Activated B cell treated with CpG ODN at 0.5 μM for 24 hours (primary cell): ENCODE results near the gene NEURL1B. TPM values are rescaled to one million over a fixed set of nuclear protein-coding genes. Genes with fewer than 3 reads are reported as not detected.

Source experiments
- ATAC-seq: fragments of 200-7000 bp; cut with Tn5 transposase; one replicate; pipeline ENCODE4 v1.10.0; 2021; ENCODE audit warnings: low read depth, mild to moderate bottlenecking, moderate library complexity
- CTCF ChIA-PET: fragments of 350-600 bp; sonication (Branson Sonifier 250); formaldehyde crosslinking; loops from one replicate; lab custom pipeline; 2021; ENCODE audit warnings: antibody characterized with exemption; lab: Charles Lee
- POLR2A ChIA-PET: fragments of 350-600 bp; sonication (Branson Sonifier 250); formaldehyde crosslinking; loops from one replicate; lab custom pipeline; 2021; ENCODE audit warnings: antibody characterized with exemption; lab: Charles Lee
- DNase-seq: peaks from one replicate; pipeline ENCODE4 v3.0.0; 2022
- H3K27ac Mint-ChIP-seq: one replicate; pipeline ENCODE4 v1.8.0; 2020; ENCODE audit warnings: mixed read lengths
- H3K27me3 Mint-ChIP-seq: one replicate; pipeline ENCODE4 v1.8.0; 2021; ENCODE audit warnings: mixed read lengths
- H3K36me3 Mint-ChIP-seq: one replicate; pipeline ENCODE4 v1.8.0; 2021; ENCODE audit warnings: low read depth, mixed read lengths
- H3K4me1 Mint-ChIP-seq: one replicate; pipeline ENCODE4 v1.8.0; 2021; ENCODE audit warnings: mixed read lengths
- H3K4me3 Mint-ChIP-seq: one replicate; pipeline ENCODE4 v1.8.0; 2020; ENCODE audit warnings: mild to moderate bottlenecking, mixed read lengths
- H3K9me3 Mint-ChIP-seq: one replicate; pipeline ENCODE4 v1.8.0; 2020; ENCODE audit warnings: mixed read lengths
- CTCF ChIP-seq: fragments of 200-600 bp; IDR thresholded peaks from one replicate; pipeline ENCODE4 v1.8.0; 2022; ENCODE audit warnings: antibody characterized with exemption, mild to moderate bottlenecking
- intact Hi-C: fragments of 100-400 bp; cut with micrococcal nuclease; formaldehyde crosslinking; loops from one replicate; pipeline ENCODE4 v1.15.1; 2024
- total RNA-seq: library from RNA; stranded (reverse); gene quantifications from 2 replicates; pipeline ENCODE4 v1.2.3, GENCODE V29; 2022

NEURL1B gene
- total RNA-seq, 1 donor from 2014 or later, result 0.09 TPM

- no peaks in the 10 kb centered on the region for H3K4me1 Mint-ChIP-seq
- intact Hi-C loops, result no loop called here
- H3K27me3 Mint-ChIP-seq, result peaks cover 11% of the 10 kb centered on the region
- no peaks in the 10 kb centered on the region for H3K36me3 Mint-ChIP-seq
- no peak for TF ChIP-seq CTCF
- no peaks in the 10 kb centered on the region for H3K9me3 Mint-ChIP-seq
- DNase-seq (no peak), ATAC-seq (no peak)
- H3K4me3 Mint-ChIP-seq, result no peak overlapping the region
- CTCF ChIA-PET, result no interaction called here
- POLR2A ChIA-PET, result no interaction called here
- H3K27ac Mint-ChIP-seq, result no peak overlapping the region
Measured at GRCh38 chr5:172634106-172634899, 6.8 kb upstream of the NEURL1B start.

- no peaks in the 10 kb centered on the region for H3K9me3 Mint-ChIP-seq
- DNase-seq, result no peak
- POLR2A ChIA-PET, result no interaction called here
Measured at GRCh38 chr5:172635038-172635437, 6.0 kb upstream of the NEURL1B start.

GRCh38 chr5:172636279-172637050, 4.6 kb upstream of the NEURL1B start:
- no peak for ATAC-seq
- Mint-ChIP-seq H3K27me3 (peaks cover 17% of the 10 kb centered on the region), H3K4me1 (peaks cover 5% of the 10 kb centered on the region), H3K36me3 (no peaks in the 10 kb centered on the region), H3K27ac (no peak overlapping the region), H3K9me3 (no peaks in the 10 kb centered on the region), H3K4me3 (no peak overlapping the region)
- ChIA-PET CTCF (no interaction called here), POLR2A (no interaction called here)
- DNase-seq, result no peak
- no peak for TF ChIP-seq CTCF
- intact Hi-C loops, result no loop called here

More at GRCh38 chr5:172635038-172635437, 6.0 kb upstream of the NEURL1B start:
- Mint-ChIP-seq H3K27ac (no peak overlapping the region), H3K4me1 (no peaks in the 10 kb centered on the region), H3K27me3 (peaks cover 14% of the 10 kb centered on the region), H3K36me3 (no peaks in the 10 kb centered on the region), H3K4me3 (no peak overlapping the region)
- TF ChIP-seq CTCF, result no peak
- CTCF ChIA-PET, result no interaction called here
- intact Hi-C loops, result no loop called here
- ATAC-seq, result no peak

DNA sequence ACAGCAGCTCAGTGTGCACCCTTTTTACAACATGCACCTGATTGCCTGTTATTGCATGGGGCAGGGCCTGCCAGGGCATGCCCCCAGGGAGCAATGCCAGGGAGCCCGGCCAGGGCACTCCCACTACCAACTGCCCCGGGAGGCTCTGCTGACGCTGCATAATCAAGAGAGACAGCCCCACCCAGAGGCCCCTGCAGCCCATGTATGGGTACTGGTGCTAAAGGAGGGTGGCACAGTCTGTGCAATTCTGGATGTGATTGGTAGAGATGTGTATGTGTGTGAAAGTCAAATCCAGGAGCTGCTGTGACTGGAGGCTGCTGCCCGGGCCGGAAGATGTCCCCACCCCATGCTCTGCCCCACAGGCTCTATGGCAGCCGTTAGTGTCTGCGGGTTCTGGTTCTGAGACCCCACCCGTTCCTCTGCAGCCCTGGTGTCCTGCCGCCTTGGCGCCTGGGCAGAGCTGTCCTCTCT, 3.9 kb upstream of the NEURL1B start:
- ATAC-seq (no peak), DNase-seq (no peak)
- no peaks in the 10 kb centered on the region for H3K9me3 Mint-ChIP-seq
- no peak overlapping the region for H3K27ac Mint-ChIP-seq
- H3K27me3 Mint-ChIP-seq, result peaks cover 19% of the 10 kb centered on the region
- no peaks in the 10 kb centered on the region for H3K36me3 Mint-ChIP-seq
- H3K4me3 Mint-ChIP-seq, result no peak overlapping the region
- ChIA-PET POLR2A (no interaction called here), CTCF (no interaction called here)
- intact Hi-C loops, result no loop called here
- no peak for TF ChIP-seq CTCF
- H3K4me1 Mint-ChIP-seq, result peaks cover 9% of the 10 kb centered on the region

- peaks cover 24% of the 10 kb centered on the region for H3K27me3 Mint-ChIP-seq
- no peaks in the 10 kb centered on the region for H3K9me3 Mint-ChIP-seq
- no peak overlapping the region for H3K27ac Mint-ChIP-seq
- H3K4me3 Mint-ChIP-seq, result no peak overlapping the region
- ChIA-PET CTCF (no interaction called here), POLR2A (interaction anchor here (0.8 kb wide), 1 partner anchor 20 kb away, joined by 3 read pairs; no protein-coding TSS in a partner anchor)
- ATAC-seq, result no peak
- DNase-seq, result no peak
- no peak for TF ChIP-seq CTCF
- H3K4me1 Mint-ChIP-seq, result peaks cover 12% of the 10 kb centered on the region
- no peaks in the 10 kb centered on the region for H3K36me3 Mint-ChIP-seq
- intact Hi-C loops, result no loop called here
Measured at GRCh38 chr5:172637740-172638139, 3.3 kb upstream of the NEURL1B start.
